ENCODE data around the gene GRB10.

- TF ChIP-seq, protein P1, sequence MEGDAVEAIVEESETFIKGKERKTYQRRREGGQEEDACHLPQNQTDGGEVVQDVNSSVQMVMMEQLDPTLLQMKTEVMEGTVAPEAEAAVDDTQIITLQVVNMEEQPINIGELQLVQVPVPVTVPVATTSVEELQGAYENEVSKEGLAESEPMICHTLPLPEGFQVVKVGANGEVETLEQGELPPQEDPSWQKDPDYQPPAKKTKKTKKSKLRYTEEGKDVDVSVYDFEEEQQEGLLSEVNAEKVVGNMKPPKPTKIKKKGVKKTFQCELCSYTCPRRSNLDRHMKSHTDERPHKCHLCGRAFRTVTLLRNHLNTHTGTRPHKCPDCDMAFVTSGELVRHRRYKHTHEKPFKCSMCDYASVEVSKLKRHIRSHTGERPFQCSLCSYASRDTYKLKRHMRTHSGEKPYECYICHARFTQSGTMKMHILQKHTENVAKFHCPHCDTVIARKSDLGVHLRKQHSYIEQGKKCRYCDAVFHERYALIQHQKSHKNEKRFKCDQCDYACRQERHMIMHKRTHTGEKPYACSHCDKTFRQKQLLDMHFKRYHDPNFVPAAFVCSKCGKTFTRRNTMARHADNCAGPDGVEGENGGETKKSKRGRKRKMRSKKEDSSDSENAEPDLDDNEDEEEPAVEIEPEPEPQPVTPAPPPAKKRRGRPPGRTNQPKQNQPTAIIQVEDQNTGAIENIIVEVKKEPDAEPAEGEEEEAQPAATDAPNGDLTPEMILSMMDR (IDR thresholded peaks at IDR 0.05) = no peak
- TF ChIP-seq MAX (IDR thresholded peaks at IDR 0.05) (no peak), POLR2A (IDR thresholded peaks at IDR 0.05; ENCODE audit: low read length) (no peak), RAD21 (conservative IDR thresholded peaks at IDR 0.05 in 1 of 2, IDR thresholded peaks at IDR 0.05 in 1 of 2) (no peak), RCOR1 (IDR thresholded peaks at IDR 0.05; ENCODE audit: low read depth, low read length) (no peak), SMC3 (IDR thresholded peaks at IDR 0.05) (no peak), PHF8 (IDR thresholded peaks at IDR 0.05; ENCODE audit: borderline replicate concordance, low read depth) (no peak), HOXA7 (CRISPR knock-in tag; IDR thresholded peaks at IDR 0.05) (no peak), RFX5 (IDR thresholded peaks at IDR 0.05) (no peak), PBX3 (IDR thresholded peaks at IDR 0.05) (no peak), MAZ (IDR thresholded peaks at IDR 0.05; ENCODE audit: borderline replicate concordance, low read depth, low read length) (no peak)
- TF ChIP-seq, protein P2, sequence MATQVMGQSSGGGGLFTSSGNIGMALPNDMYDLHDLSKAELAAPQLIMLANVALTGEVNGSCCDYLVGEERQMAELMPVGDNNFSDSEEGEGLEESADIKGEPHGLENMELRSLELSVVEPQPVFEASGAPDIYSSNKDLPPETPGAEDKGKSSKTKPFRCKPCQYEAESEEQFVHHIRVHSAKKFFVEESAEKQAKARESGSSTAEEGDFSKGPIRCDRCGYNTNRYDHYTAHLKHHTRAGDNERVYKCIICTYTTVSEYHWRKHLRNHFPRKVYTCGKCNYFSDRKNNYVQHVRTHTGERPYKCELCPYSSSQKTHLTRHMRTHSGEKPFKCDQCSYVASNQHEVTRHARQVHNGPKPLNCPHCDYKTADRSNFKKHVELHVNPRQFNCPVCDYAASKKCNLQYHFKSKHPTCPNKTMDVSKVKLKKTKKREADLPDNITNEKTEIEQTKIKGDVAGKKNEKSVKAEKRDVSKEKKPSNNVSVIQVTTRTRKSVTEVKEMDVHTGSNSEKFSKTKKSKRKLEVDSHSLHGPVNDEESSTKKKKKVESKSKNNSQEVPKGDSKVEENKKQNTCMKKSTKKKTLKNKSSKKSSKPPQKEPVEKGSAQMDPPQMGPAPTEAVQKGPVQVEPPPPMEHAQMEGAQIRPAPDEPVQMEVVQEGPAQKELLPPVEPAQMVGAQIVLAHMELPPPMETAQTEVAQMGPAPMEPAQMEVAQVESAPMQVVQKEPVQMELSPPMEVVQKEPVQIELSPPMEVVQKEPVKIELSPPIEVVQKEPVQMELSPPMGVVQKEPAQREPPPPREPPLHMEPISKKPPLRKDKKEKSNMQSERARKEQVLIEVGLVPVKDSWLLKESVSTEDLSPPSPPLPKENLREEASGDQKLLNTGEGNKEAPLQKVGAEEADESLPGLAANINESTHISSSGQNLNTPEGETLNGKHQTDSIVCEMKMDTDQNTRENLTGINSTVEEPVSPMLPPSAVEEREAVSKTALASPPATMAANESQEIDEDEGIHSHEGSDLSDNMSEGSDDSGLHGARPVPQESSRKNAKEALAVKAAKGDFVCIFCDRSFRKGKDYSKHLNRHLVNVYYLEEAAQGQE (IDR thresholded peaks at IDR 0.05) = no peak
These were observed 83.6 kb downstream of the GRB10 start for GRCh38 chr7:50699143-50699542.

Measured in A549 (cell line).